Measurements from ENCODE around the gene CD40.

CD40 gene

GRCh38 chr20:46127396-46128010 lies 9.4 kb downstream of the CD40 start:
- TF ChIP-seq, protein P1, sequence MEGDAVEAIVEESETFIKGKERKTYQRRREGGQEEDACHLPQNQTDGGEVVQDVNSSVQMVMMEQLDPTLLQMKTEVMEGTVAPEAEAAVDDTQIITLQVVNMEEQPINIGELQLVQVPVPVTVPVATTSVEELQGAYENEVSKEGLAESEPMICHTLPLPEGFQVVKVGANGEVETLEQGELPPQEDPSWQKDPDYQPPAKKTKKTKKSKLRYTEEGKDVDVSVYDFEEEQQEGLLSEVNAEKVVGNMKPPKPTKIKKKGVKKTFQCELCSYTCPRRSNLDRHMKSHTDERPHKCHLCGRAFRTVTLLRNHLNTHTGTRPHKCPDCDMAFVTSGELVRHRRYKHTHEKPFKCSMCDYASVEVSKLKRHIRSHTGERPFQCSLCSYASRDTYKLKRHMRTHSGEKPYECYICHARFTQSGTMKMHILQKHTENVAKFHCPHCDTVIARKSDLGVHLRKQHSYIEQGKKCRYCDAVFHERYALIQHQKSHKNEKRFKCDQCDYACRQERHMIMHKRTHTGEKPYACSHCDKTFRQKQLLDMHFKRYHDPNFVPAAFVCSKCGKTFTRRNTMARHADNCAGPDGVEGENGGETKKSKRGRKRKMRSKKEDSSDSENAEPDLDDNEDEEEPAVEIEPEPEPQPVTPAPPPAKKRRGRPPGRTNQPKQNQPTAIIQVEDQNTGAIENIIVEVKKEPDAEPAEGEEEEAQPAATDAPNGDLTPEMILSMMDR (IDR thresholded peaks at IDR 0.05; ENCODE audit: borderline replicate concordance, control extremely low read depth, extremely low read depth, insufficient read depth, missing control alignments) = no peak
- no peak for DNase-seq (ENCODE audit: low spot score)
- in situ Hi-C loops (cut with MboI; ENCODE audit: low sequenced_read_pairs, unreplicated experiment) = loop anchor here (25.0 kb wide), 1 partner anchor 560 kb away; the partner anchor contains the start of gene TP53RK

DNA sequence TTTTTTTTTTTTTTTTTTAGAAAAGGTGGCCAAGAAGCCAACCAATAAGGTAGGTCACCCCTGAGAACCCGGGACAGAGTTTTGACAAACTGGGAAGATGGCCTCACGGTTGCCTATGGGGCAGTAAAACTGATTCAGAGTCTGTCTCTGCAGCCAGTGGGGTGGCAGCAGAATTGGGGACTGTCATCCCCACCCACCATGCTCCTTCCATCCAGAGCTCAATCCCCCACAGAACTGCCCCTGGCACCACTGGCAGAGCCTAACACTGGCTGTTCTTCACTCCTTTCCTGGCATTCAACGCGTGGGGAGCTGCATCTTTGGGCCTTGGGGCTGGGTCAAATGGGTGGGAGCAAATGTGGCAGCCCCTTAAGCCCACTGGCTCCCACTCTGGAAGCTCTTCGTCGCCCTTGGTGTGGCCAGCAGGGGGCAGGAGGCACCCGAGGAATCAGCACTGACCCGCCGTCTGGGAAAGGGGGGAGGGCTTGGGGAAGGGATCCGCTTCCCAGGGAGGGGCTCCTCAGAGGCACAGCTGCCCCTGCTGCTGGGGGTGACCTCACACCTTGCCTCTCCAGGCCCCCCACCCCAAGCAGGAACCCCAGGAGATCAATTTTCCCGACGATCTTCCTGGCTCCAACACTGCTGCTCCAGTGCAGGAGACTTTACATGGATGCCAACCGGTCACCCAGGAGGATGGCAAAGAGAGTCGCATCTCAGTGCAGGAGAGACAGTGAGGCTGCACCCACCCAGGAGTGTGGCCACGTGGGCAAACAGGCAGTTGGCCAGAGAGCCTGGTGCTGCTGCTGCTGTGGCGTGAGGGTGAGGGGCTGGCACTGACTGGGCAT lies 10.4 kb downstream of the CD40 start:
- in situ Hi-C loops (cut with MboI; ENCODE audit: low sequenced_read_pairs, unreplicated experiment) = loop anchor here (25.0 kb wide), 1 partner anchor 559 kb away; the partner anchor contains the start of gene TP53RK
- TF ChIP-seq, protein P1 (IDR thresholded peaks at IDR 0.05; ENCODE audit: borderline replicate concordance, control extremely low read depth, extremely low read depth, insufficient read depth, missing control alignments) = peak; percentile 44
- no peak for DNase-seq (ENCODE audit: low spot score)

- in situ Hi-C loops (cut with MboI; ENCODE audit: low sequenced_read_pairs, unreplicated experiment) = loop anchor here (25.0 kb wide), 1 partner anchor 557 kb away; the partner anchor contains the start of gene TP53RK
- TF ChIP-seq, protein P1 (IDR thresholded peaks at IDR 0.05; ENCODE audit: borderline replicate concordance, control extremely low read depth, extremely low read depth, insufficient read depth, missing control alignments) = no peak
- peak; percentile 48 for DNase-seq (ENCODE audit: low spot score)
Measured at GRCh38 chr20:46129955-46130481, 11.9 kb downstream of the CD40 start.

DNA sequence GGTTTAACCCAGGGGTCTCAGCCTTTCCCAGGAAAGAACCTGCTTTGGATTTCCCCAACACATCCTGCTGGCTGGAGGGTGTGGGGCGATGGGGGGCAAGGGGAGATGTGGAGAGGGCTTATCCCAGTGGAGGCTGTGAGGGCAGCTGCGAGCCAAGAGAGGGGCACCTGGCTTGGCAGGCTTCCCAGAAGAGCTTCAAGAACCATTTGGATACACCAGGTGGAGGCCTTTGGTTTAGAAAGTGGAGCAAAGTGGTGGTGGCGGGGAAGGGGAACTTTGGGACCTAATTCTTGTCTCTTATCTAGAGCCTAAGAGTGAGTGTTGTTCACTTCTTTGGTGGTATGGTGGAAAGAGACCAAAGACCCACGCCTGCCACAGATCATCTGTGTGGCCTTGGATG lies 12.4 kb downstream of the CD40 start:
- in situ Hi-C loops (cut with MboI; ENCODE audit: low sequenced_read_pairs, unreplicated experiment) = loop anchor here (25.0 kb wide), 1 partner anchor 557 kb away; the partner anchor contains the start of gene TP53RK
- DNase-seq (ENCODE audit: low spot score) = peak; percentile 51
- TF ChIP-seq, protein P1 (IDR thresholded peaks at IDR 0.05; ENCODE audit: borderline replicate concordance, control extremely low read depth, extremely low read depth, insufficient read depth, missing control alignments) = no peak

- in situ Hi-C loops (cut with MboI; ENCODE audit: low sequenced_read_pairs, unreplicated experiment) = loop anchor here (25.0 kb wide), 1 partner anchor 556 kb away; the partner anchor contains the start of gene TP53RK
Measured at GRCh38 chr20:46131396-46131795, 13.3 kb downstream of the CD40 start.

DNA sequence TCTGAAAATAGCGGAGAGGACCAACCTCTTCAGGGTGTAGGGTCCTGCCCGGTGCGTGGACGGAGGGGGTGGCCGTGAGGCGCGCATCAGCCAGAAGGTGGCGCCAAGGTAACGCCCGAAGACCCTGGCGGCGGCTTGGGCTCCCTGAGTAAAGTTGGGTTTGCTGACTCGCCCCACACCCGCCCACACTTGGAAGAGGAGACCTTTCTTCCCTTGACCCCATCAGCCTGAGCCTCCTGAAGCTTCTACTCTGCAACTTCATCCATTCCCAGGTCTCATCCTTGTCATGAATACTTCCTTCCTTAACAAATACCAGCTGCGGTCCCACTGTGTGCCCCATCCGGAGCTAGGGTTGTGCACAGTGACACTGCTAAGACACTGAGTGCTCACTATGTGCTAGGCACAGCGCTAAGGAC lies 14.6 kb downstream of the CD40 start:
- TF ChIP-seq, protein P1 (IDR thresholded peaks at IDR 0.05; ENCODE audit: borderline replicate concordance, control extremely low read depth, extremely low read depth, insufficient read depth, missing control alignments) = peak; percentile 93
- in situ Hi-C loops (cut with MboI; ENCODE audit: low sequenced_read_pairs, unreplicated experiment) = loop anchor here (25.0 kb wide), 1 partner anchor 555 kb away; the partner anchor contains the start of gene TP53RK
- peak; percentile 86 for DNase-seq (ENCODE audit: low spot score)

More at GRCh38 chr20:46131396-46131795, 13.3 kb downstream of the CD40 start:
- TF ChIP-seq, protein P1 (IDR thresholded peaks at IDR 0.05; ENCODE audit: borderline replicate concordance, control extremely low read depth, extremely low read depth, insufficient read depth, missing control alignments) = no peak
- no peak for DNase-seq (ENCODE audit: low spot score)

Data from GM13976 (cell line).